HEK293 (cell line): ENCODE measurements around the gene RNF2.

Experiments used
- ATF2 ChIP-seq: fragments of 450-650 bp; formaldehyde crosslinking; IDR thresholded peaks from 2 replicates; pipeline ENCODE4 v1.5.1; 2016; ENCODE audit warnings: missing biosample characterization, missing genetic modification characterization, low read depth
- BCL11A ChIP-seq: fragments of 450-650 bp; formaldehyde crosslinking; IDR thresholded peaks from 2 replicates; pipeline ENCODE4 v1.5.1; 2016; ENCODE audit warnings: low read depth, missing biosample characterization, missing genetic modification characterization
- ELK4 ChIP-seq: IDR thresholded peaks from 2 replicates; pipeline ENCODE4 v1.6.1; 2011; ENCODE audit warnings: mild to moderate bottlenecking, low read depth, low read length, borderline replicate concordance
- HOXD13 ChIP-seq: sonication (generic); formaldehyde crosslinking; IDR thresholded peaks from 2 replicates; pipeline ENCODE4 v1.8.0; 2022; ENCODE audit warnings: missing genetic modification reagents, borderline replicate concordance
- KLF9 ChIP-seq: fragments of 450-650 bp; formaldehyde crosslinking; IDR thresholded peaks from 2 replicates; pipeline ENCODE4 v1.5.1; 2016; ENCODE audit warnings: missing biosample characterization, missing genetic modification characterization, low read depth
- MEIS1 ChIP-seq: sonication (generic); formaldehyde crosslinking; IDR thresholded peaks from 2 replicates; pipeline ENCODE4 v1.8.1; 2022; ENCODE audit warnings: missing genetic modification reagents, mild to moderate bottlenecking, borderline replicate concordance
- PRDM4 ChIP-seq: fragments of 450-650 bp; formaldehyde crosslinking; IDR thresholded peaks from 2 replicates; pipeline ENCODE4 v1.5.1; 2017; ENCODE audit warnings: missing biosample characterization, missing genetic modification characterization
- ZBTB17 ChIP-seq: fragments of 450-650 bp; formaldehyde crosslinking; IDR thresholded peaks from 2 replicates; pipeline ENCODE4 v1.5.1; 2016; ENCODE audit warnings: missing biosample characterization, missing genetic modification characterization
- ZBTB20 ChIP-seq: fragments of 450-650 bp; formaldehyde crosslinking; IDR thresholded peaks from 2 replicates; pipeline ENCODE4 v1.5.1; 2016; ENCODE audit warnings: missing biosample characterization, missing genetic modification characterization
- ZBTB21 ChIP-seq: fragments of 450-650 bp; formaldehyde crosslinking; IDR thresholded peaks from 2 replicates; pipeline ENCODE4 v1.5.1; 2017; ENCODE audit warnings: missing biosample characterization, missing genetic modification characterization
- ZFP41 ChIP-seq: fragments of 450-650 bp; formaldehyde crosslinking; IDR thresholded peaks from 2 replicates; pipeline ENCODE4 v1.5.1; 2016; ENCODE audit warnings: missing biosample characterization, missing genetic modification characterization, borderline replicate concordance
- ZNF10 ChIP-seq: fragments of 450-650 bp; formaldehyde crosslinking; IDR thresholded peaks from 2 replicates; pipeline ENCODE4 v1.5.1; 2017; ENCODE audit warnings: missing biosample characterization, missing genetic modification characterization
- ZNF112 ChIP-seq: fragments of 450-650 bp; formaldehyde crosslinking; IDR thresholded peaks from 2 replicates; pipeline ENCODE4 v1.5.0; 2017; ENCODE audit warnings: missing biosample characterization, missing genetic modification characterization
- ZNF132 ChIP-seq: fragments of 450-650 bp; formaldehyde crosslinking; IDR thresholded peaks from 2 replicates; pipeline ENCODE4 v1.5.1; 2017; ENCODE audit warnings: missing biosample characterization, missing genetic modification characterization, borderline replicate concordance
- ZNF133 ChIP-seq: fragments of 450-650 bp; formaldehyde crosslinking; IDR thresholded peaks from 2 replicates; pipeline ENCODE4 v1.5.1; 2016; ENCODE audit warnings: missing biosample characterization, missing genetic modification characterization
- ZNF157 ChIP-seq: fragments of 450-650 bp; formaldehyde crosslinking; IDR thresholded peaks from 2 replicates; pipeline ENCODE4 v1.5.1; 2016; ENCODE audit warnings: missing biosample characterization, missing genetic modification characterization
- ZNF529 ChIP-seq: fragments of 450-650 bp; formaldehyde crosslinking; IDR thresholded peaks from 2 replicates; pipeline ENCODE4 v1.5.1; 2017; ENCODE audit warnings: missing genetic modification characterization, missing biosample characterization; ENCODE audit not compliant: insufficient replicate concordance
- ZNF548 ChIP-seq: fragments of 450-650 bp; formaldehyde crosslinking; IDR thresholded peaks from 2 replicates; pipeline ENCODE4 v1.5.1; 2016; ENCODE audit warnings: missing biosample characterization, missing genetic modification characterization
- ZNF561 ChIP-seq: fragments of 450-650 bp; IDR thresholded peaks from 2 replicates; pipeline ENCODE4 v1.5.1; 2018; ENCODE audit warnings: missing biosample characterization, missing genetic modification characterization, borderline replicate concordance
- ZNF623 ChIP-seq: fragments of 450-650 bp; formaldehyde crosslinking; IDR thresholded peaks from 2 replicates; pipeline ENCODE4 v1.5.1; 2016; ENCODE audit warnings: missing biosample characterization, missing genetic modification characterization
- ZNF658 ChIP-seq: fragments of 450-650 bp; formaldehyde crosslinking; IDR thresholded peaks from 2 replicates; pipeline ENCODE4; 2016; ENCODE audit warnings: missing biosample characterization, missing genetic modification characterization
- ZNF747 ChIP-seq: fragments of 450-650 bp; formaldehyde crosslinking; IDR thresholded peaks from 2 replicates; pipeline ENCODE4 v1.5.1; 2016; ENCODE audit warnings: missing biosample characterization, missing genetic modification characterization
- ZNF837 ChIP-seq: fragments of 450-650 bp; formaldehyde crosslinking; IDR thresholded peaks from 2 replicates; pipeline ENCODE4 v1.5.1; 2016; ENCODE audit warnings: missing biosample characterization, missing genetic modification characterization
- ZSCAN30 ChIP-seq: fragments of 450-650 bp; IDR thresholded peaks from 2 replicates; pipeline ENCODE4 v1.5.1; 2018; ENCODE audit warnings: missing biosample characterization, mild to moderate bottlenecking, missing genetic modification characterization, moderate library complexity
- TF ChIP-seq, protein P1 (sequence below): fragments of 450-650 bp; formaldehyde crosslinking; IDR thresholded peaks from 2 replicates; pipeline ENCODE4 v1.5.1; 2016; ENCODE audit warnings: missing biosample characterization, missing genetic modification characterization
- TF ChIP-seq, protein P2 (sequence below): fragments of 450-650 bp; formaldehyde crosslinking; IDR thresholded peaks from 2 replicates; pipeline ENCODE4 v1.5.1; 2017; ENCODE audit warnings: missing biosample characterization, mild to moderate bottlenecking, missing genetic modification characterization, moderate library complexity
- TF ChIP-seq, protein P3 (sequence below): fragments of 450-650 bp; formaldehyde crosslinking; IDR thresholded peaks from 2 replicates; pipeline ENCODE4 v1.5.1; 2016; ENCODE audit warnings: missing biosample characterization, missing genetic modification characterization
- TF ChIP-seq, protein P4 (sequence below): fragments of 450-650 bp; formaldehyde crosslinking; IDR thresholded peaks from 2 replicates; pipeline ENCODE4 v1.5.1; 2017; ENCODE audit warnings: missing biosample characterization, missing genetic modification characterization

The RNF2 gene

GRCh38 chr1:185044981-185045813, at the start of gene RNF2 (continued):
- TF ChIP-seq ATF2 (tag by site-specific recombination) (no peak), ZNF837 (tag by site-specific recombination) (no peak), ZNF157 (tag by site-specific recombination) (no peak), ZNF132 (tag by site-specific recombination) (no peak), MEIS1 (CRISPR knock-in tag) (no peak), PRDM4 (tag by site-specific recombination) (no peak), ZBTB20 (tag by site-specific recombination) (no peak), ZNF548 (no peak), ZNF112 (tag by site-specific recombination) (no peak), HOXD13 (no peak), ZNF561 (tag by site-specific recombination) (no peak), ZNF747 (tag by site-specific recombination) (no peak), ZNF529 (no peak), KLF9 (tag by site-specific recombination) (peak; percentile 85), ZSCAN30 (tag by site-specific recombination) (no peak), ZNF658 (tag by site-specific recombination) (no peak), BCL11A (tag by site-specific recombination) (no peak), ZNF623 (no peak), ELK4 (no peak), ZBTB17 (tag by site-specific recombination) (no peak), ZFP41 (tag by site-specific recombination) (no peak), ZNF133 (tag by site-specific recombination) (no peak), ZBTB21 (no peak), ZNF10 (tag by site-specific recombination) (peak; percentile 63; the same call in 1 of the 2 replicates)
- TF ChIP-seq, protein P1, sequence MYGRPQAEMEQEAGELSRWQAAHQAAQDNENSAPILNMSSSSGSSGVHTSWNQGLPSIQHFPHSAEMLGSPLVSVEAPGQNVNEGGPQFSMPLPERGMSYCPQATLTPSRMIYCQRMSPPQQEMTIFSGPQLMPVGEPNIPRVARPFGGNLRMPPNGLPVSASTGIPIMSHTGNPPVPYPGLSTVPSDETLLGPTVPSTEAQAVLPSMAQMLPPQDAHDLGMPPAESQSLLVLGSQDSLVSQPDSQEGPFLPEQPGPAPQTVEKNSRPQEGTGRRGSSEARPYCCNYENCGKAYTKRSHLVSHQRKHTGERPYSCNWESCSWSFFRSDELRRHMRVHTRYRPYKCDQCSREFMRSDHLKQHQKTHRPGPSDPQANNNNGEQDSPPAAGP (tag by site-specific recombination) = peak; percentile 27; the same call in 1 of the 2 replicates
- TF ChIP-seq, protein P2, sequence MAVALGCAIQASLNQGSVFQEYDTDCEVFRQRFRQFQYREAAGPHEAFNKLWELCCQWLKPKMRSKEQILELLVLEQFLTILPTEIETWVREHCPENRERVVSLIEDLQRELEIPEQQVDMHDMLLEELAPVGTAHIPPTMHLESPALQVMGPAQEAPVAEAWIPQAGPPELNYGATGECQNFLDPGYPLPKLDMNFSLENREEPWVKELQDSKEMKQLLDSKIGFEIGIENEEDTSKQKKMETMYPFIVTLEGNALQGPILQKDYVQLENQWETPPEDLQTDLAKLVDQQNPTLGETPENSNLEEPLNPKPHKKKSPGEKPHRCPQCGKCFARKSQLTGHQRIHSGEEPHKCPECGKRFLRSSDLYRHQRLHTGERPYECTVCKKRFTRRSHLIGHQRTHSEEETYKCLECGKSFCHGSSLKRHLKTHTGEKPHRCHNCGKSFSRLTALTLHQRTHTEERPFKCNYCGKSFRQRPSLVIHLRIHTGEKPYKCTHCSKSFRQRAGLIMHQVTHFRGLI (tag by site-specific recombination) = no peak
- TF ChIP-seq, protein P3, sequence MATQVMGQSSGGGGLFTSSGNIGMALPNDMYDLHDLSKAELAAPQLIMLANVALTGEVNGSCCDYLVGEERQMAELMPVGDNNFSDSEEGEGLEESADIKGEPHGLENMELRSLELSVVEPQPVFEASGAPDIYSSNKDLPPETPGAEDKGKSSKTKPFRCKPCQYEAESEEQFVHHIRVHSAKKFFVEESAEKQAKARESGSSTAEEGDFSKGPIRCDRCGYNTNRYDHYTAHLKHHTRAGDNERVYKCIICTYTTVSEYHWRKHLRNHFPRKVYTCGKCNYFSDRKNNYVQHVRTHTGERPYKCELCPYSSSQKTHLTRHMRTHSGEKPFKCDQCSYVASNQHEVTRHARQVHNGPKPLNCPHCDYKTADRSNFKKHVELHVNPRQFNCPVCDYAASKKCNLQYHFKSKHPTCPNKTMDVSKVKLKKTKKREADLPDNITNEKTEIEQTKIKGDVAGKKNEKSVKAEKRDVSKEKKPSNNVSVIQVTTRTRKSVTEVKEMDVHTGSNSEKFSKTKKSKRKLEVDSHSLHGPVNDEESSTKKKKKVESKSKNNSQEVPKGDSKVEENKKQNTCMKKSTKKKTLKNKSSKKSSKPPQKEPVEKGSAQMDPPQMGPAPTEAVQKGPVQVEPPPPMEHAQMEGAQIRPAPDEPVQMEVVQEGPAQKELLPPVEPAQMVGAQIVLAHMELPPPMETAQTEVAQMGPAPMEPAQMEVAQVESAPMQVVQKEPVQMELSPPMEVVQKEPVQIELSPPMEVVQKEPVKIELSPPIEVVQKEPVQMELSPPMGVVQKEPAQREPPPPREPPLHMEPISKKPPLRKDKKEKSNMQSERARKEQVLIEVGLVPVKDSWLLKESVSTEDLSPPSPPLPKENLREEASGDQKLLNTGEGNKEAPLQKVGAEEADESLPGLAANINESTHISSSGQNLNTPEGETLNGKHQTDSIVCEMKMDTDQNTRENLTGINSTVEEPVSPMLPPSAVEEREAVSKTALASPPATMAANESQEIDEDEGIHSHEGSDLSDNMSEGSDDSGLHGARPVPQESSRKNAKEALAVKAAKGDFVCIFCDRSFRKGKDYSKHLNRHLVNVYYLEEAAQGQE (tag by site-specific recombination) = no peak
- TF ChIP-seq, protein P4, sequence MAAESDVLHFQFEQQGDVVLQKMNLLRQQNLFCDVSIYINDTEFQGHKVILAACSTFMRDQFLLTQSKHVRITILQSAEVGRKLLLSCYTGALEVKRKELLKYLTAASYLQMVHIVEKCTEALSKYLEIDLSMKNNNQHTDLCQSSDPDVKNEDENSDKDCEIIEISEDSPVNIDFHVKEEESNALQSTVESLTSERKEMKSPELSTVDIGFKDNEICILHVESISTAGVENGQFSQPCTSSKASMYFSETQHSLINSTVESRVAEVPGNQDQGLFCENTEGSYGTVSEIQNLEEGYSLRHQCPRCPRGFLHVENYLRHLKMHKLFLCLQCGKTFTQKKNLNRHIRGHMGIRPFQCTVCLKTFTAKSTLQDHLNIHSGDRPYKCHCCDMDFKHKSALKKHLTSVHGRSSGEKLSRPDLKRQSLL = no peak
